K562 (cell line): Measurements from ENCODE around the gene DIP2B. TPM values are rescaled to one million over a fixed set of nuclear protein-coding genes. Genes with fewer than 3 reads are reported as not detected.

Experiments
- BCOR ChIP-seq: fragments of 450-650 bp; IDR thresholded peaks from 2 replicates; pipeline ENCODE4 v1.6.1; 2016
- CBFA2T3 ChIP-seq: fragments of 450-650 bp; IDR thresholded peaks from 2 replicates; pipeline ENCODE4 v1.6.1; 2017
- CREB1 ChIP-seq, 2 experiments: sonication (generic) in 1 of 2; formaldehyde crosslinking in 1 of 2; IDR thresholded peaks; 2 replicates each; pipeline versions ENCODE4 v1.6.1 to v1.8.0; 2012 to 2022; ENCODE audit warnings: inconsistent platforms in 1 of 2, mild to moderate bottlenecking in 1 of 2, missing genetic modification reagents in 1 of 2, moderate library complexity in 1 of 2
- CXXC5 ChIP-seq: fragments of 250-450 bp; sonication (Bioruptor Pico); IDR thresholded peaks from 2 replicates; pipeline ENCODE4 v1.8.0; 2022; ENCODE audit warnings: inconsistent platforms, mild to moderate bottlenecking, moderate library complexity
- ETS2 ChIP-seq: IDR thresholded peaks from 2 replicates; pipeline ENCODE4 v1.6.1; 2016; ENCODE audit warnings: borderline replicate concordance, missing genetic modification characterization, mild to moderate bottlenecking, moderate library complexity, missing compliant biosample characterization; ENCODE audit not compliant: poor library complexity, severe bottlenecking
- FOSL1 ChIP-seq: fragments of 200-800 bp; sonication (Bioruptor generic); conservative IDR thresholded peaks from 2 replicates; pipeline ENCODE4 v1.6.1; 2016; ENCODE audit warnings: missing genetic modification characterization, missing compliant biosample characterization
- GATAD2B ChIP-seq: fragments of 450-650 bp; IDR thresholded peaks from 2 replicates; pipeline ENCODE4 v1.6.1; 2017; ENCODE audit warnings: mild to moderate bottlenecking, borderline replicate concordance
- HNRNPL ChIP-seq: fragments of 200-400 bp; formaldehyde crosslinking; IDR thresholded peaks from 2 replicates; pipeline ENCODE4 v1.6.1; 2017; ENCODE audit warnings: low read depth, mild to moderate bottlenecking, low read length
- KDM2B ChIP-seq: fragments of 250-450 bp; sonication (Bioruptor Pico); IDR thresholded peaks from 2 replicates; pipeline ENCODE4 v1.8.0; 2021; ENCODE audit warnings: mild to moderate bottlenecking, moderate library complexity
- KLF13 ChIP-seq: fragments of 450-650 bp; IDR thresholded peaks from 2 replicates; pipeline ENCODE4 v1.6.1; 2016; ENCODE audit warnings: missing genetic modification characterization, low read depth, mild to moderate bottlenecking, missing compliant biosample characterization, moderate library complexity, borderline replicate concordance
- LCOR ChIP-seq: sonication (generic); formaldehyde crosslinking; IDR thresholded peaks from 2 replicates; pipeline ENCODE4 v1.8.0; 2022; ENCODE audit warnings: mild to moderate bottlenecking, missing genetic modification reagents
- MYNN ChIP-seq, 2 experiments: sonication (generic); formaldehyde crosslinking in 1 of 2; IDR thresholded peaks; 2 replicates each; pipeline versions ENCODE4 v1.5.0 to v1.6.1; 2016 to 2020; ENCODE audit warnings: antibody characterized with exemption in 1 of 2, missing genetic modification reagents in 1 of 2
- NBN ChIP-seq: fragments of 450-650 bp; IDR thresholded peaks from 2 replicates; pipeline ENCODE4 v1.6.1; 2016; ENCODE audit warnings: low read depth, mild to moderate bottlenecking
- PHF8 ChIP-seq: fragments of 200-600 bp; sonication (generic); IDR thresholded peaks from 2 replicates; pipeline ENCODE4 v1.6.1; 2012; ENCODE audit warnings: mixed run types, mild to moderate bottlenecking, inconsistent platforms, low read length, moderate library complexity, borderline replicate concordance
- POLR2A ChIP-seq: fragments of 450-650 bp; conservative IDR thresholded peaks from 2 replicates; pipeline ENCODE4 v1.6.1; 2016
- POU5F1 ChIP-seq: fragments of 150-350 bp; IDR thresholded peaks from 2 replicates; pipeline ENCODE4 v1.6.1; 2014; ENCODE audit warnings: borderline replicate concordance, low read length, low read depth, mild to moderate bottlenecking; ENCODE audit not compliant: partially characterized antibody
- PTTG1 ChIP-seq: fragments of 450-650 bp; IDR thresholded peaks from 2 replicates; pipeline ENCODE4 v1.6.1; 2016; ENCODE audit warnings: low read depth, mild to moderate bottlenecking, missing genetic modification characterization, missing compliant biosample characterization
- RBM39 ChIP-seq: fragments of 200-400 bp; formaldehyde crosslinking; optimal IDR thresholded peaks from 2 replicates; pipeline ENCODE3; 2018; ENCODE audit warnings: low read depth, low read length
- SMARCE1 ChIP-seq: fragments of 450-650 bp; IDR thresholded peaks from 2 replicates; pipeline ENCODE4 v1.7.1; 2016; ENCODE audit warnings: mild to moderate bottlenecking
- TAF1 ChIP-seq: IDR thresholded peaks from 2 replicates; pipeline ENCODE4 v1.6.1; 2011; ENCODE audit warnings: mild to moderate bottlenecking, low read length, moderate library complexity; ENCODE audit not compliant: insufficient read depth, control insufficient read depth, severe bottlenecking; ENCODE audit errors: extremely low read depth
- TRIM28 ChIP-seq: fragments of 450-650 bp; IDR thresholded peaks from 2 replicates; pipeline ENCODE4 v1.6.1; 2017
- ZBED1 ChIP-seq: IDR thresholded peaks from 2 replicates; pipeline ENCODE4 v1.6.1; 2014
- ZNF197 ChIP-seq: fragments of 200-800 bp; sonication (Bioruptor generic); IDR thresholded peaks from 2 replicates; pipeline ENCODE4 v1.6.1; 2016; ENCODE audit warnings: low read depth, missing genetic modification characterization, missing compliant biosample characterization
- ZNF224 ChIP-seq: sonication (generic); formaldehyde crosslinking; IDR thresholded peaks from 2 replicates; pipeline ENCODE4 v1.8.0; 2022; ENCODE audit warnings: mild to moderate bottlenecking, missing genetic modification reagents
- ZNF699 ChIP-seq: fragments of 250-450 bp; sonication (Bioruptor Pico); IDR thresholded peaks from 2 replicates; pipeline ENCODE4 v1.8.0; 2021; ENCODE audit warnings: mild to moderate bottlenecking, moderate library complexity; ENCODE audit not compliant: insufficient replicate concordance
- polyA plus RNA-seq, 8 experiments: library from polyadenylated mRNA; depleted of rRNA in 4 of 8; stranded (reverse) in 5 of 8; unstranded in 3 of 8; fragments of >200 nt; fragmentation: Nextera tagmentation in 2 of 8; fragmentation: Illumina TruSeq in 1 of 8; extraction: Ambion mirVana in 2 of 8; extraction: Trizol in 1 of 8; gene quantifications; 2 replicates each; pipeline versions ENCODE4 v1.2.1 to v1.2.3, GENCODE V29; 2011 to 2014; ENCODE audit warnings: inconsistent platforms in 1 of 8, missing spikeins in 1 of 8
- total RNA-seq, 7 experiments: library from RNA; depleted of rRNA in 6 of 7; stranded (reverse); fragments of >200 nt in 6 of 7; fragmentation: Illumina TruSeq in 2 of 7; extraction: Trizol in 2 of 7; gene quantifications; 2 replicates each; pipeline versions ENCODE4 v1.2.1 to v1.2.3, GENCODE V29; 2011 to 2021; ENCODE audit warnings: low replicate concordance in 1 of 7
- TF ChIP-seq, protein P1 (sequence below): sonication (generic); formaldehyde crosslinking; IDR thresholded peaks from 2 replicates; pipeline ENCODE4 v1.8.1; 2023; ENCODE audit warnings: mild to moderate bottlenecking, missing genetic modification reagents
- TF ChIP-seq, protein P2 (sequence below): fragments of 250-450 bp; sonication (Bioruptor Pico); IDR thresholded peaks from 2 replicates; pipeline ENCODE4 v1.8.0; 2021; ENCODE audit warnings: moderate library complexity, mild to moderate bottlenecking, inconsistent platforms

The DIP2B gene
- total and polyA plus RNA-seq, 9 of the 15 experiments (the other 6 are each of a cell fraction or from before 2014, with no cell fraction given): 4.6 to 26.1 (median 18.8) TPM

DNA sequence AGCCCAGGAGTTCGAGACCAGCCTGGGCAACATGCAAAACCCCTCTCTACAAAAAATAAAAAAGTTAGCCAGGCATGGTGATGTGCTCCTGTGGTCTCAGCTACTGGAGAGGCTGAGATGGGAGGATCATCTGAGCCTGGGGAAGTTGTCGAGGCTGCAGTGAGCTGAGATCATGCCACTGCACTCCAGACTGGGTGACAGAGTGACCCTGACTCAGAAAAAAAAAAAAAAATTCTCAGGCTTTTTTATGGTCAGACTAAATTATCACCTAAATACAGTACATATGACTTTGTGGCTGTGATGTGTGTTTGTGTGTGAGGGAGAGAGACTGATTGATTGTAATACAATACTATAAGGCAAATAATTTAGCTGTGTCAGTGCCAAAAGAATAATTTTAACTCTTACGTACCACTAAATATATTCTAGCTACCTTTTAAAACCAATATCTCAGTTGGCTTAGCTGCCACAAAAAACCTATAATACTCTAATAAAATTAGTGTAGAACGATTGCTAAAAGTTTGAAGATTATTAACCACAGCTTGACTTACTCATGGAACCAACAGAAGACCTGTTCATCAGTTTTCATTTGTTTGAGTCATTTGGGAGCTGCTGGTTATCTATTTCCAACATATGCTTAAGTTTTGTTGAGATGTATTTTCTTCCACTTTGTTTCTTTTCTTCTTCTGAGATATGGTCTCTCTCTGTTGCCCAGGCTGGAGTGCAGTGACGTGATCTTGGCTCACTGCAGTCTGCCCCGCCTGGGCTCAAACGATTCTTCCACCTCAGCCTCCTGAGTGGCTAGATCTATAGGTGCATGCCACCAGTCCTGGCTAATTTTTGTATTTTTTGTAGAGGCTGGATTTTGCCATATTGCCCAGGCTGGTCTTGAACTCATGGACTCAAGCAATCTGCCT lies 58.0 kb downstream of the DIP2B start (continued):
- peak; percentile 54 for TF ChIP-seq TRIM28
- TF ChIP-seq, protein P1, sequence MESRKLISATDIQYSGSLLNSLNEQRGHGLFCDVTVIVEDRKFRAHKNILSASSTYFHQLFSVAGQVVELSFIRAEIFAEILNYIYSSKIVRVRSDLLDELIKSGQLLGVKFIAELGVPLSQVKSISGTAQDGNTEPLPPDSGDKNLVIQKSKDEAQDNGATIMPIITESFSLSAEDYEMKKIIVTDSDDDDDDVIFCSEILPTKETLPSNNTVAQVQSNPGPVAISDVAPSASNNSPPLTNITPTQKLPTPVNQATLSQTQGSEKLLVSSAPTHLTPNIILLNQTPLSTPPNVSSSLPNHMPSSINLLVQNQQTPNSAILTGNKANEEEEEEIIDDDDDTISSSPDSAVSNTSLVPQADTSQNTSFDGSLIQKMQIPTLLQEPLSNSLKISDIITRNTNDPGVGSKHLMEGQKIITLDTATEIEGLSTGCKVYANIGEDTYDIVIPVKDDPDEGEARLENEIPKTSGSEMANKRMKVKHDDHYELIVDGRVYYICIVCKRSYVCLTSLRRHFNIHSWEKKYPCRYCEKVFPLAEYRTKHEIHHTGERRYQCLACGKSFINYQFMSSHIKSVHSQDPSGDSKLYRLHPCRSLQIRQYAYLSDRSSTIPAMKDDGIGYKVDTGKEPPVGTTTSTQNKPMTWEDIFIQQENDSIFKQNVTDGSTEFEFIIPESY (CRISPR knock-in tag): no peak; the same call in 1 of the 2 replicates
- TF ChIP-seq FOSL1 (tag): peak; percentile 92
- no peak for TF ChIP-seq ZNF224
- no peak for TF ChIP-seq POU5F1
- TF ChIP-seq PHF8: no peak
- TF ChIP-seq CBFA2T3: peak; percentile 94
- TF ChIP-seq POLR2A: no peak
- TF ChIP-seq HNRNPL: no peak
- TF ChIP-seq, protein P2, sequence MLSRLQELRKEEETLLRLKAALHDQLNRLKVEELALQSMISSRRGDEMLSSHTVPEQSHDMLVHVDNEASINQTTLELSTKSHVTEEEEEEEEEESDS (CRISPR knock-in tag): no peak
- TF ChIP-seq KLF13 (tag): no peak
- TF ChIP-seq CREB1 (IDR thresholded peaks at IDR 0.05): peak; percentile 63
- TF ChIP-seq CREB1 (CRISPR knock-in tag; IDR thresholded peaks at IDR 0.05): peak; percentile 61
- TF ChIP-seq ZNF197: no peak
- TF ChIP-seq RBM39: no peak
- no peak for TF ChIP-seq TAF1
- peak; percentile 80 for TF ChIP-seq BCOR
- TF ChIP-seq LCOR (CRISPR knock-in tag): peak; percentile 84
- TF ChIP-seq PTTG1 (tag): no peak
- no peak for TF ChIP-seq KDM2B (CRISPR knock-in tag)
- no peak for TF ChIP-seq CXXC5 (CRISPR knock-in tag)
- TF ChIP-seq GATAD2B: 0 out of 2 replicates have a peak, but pooled peaks have one; percentile 49
- no peak for TF ChIP-seq ZBED1
- TF ChIP-seq ETS2: no peak
- peak; percentile 95 for TF ChIP-seq SMARCE1
- no peak for TF ChIP-seq ZNF699 (CRISPR knock-in tag)
- TF ChIP-seq MYNN (IDR thresholded peaks at IDR 0.05): no peak
- TF ChIP-seq MYNN (CRISPR knock-in tag; IDR thresholded peaks at IDR 0.05): no peak
- TF ChIP-seq NBN: peak; percentile 88
